Adrenal gland (tissue), 12 donors: ENCODE results near the gene PPP6R2. TPM values are rescaled to one million over a fixed set of nuclear protein-coding genes. Genes with fewer than 3 reads are reported as not detected.

ENCODE experiments used
- DNase-seq, 7 donors: peaks; one replicate each; pipeline ENCODE4 v3.0.0-alpha.2; 2019 to 2020
- H3K27ac ChIP-seq, 5 donors: fragments of 200-600 bp; sonication (generic) in 4 of 5; 1 replicate in 3 of 5; 2 replicates in 2 of 5; pipeline versions ENCODE4 v1.5.1 to v1.8.0; 2016 to 2020; ENCODE audit warnings: mild to moderate bottlenecking in 1 of 5
- H3K27me3 ChIP-seq: fragments of 200-600 bp; 2 replicates; pipeline ENCODE4 v1.8.0; 2021
- H3K36me3 ChIP-seq, 2 donors: fragments of 200-600 bp; replicated peaks in 1 of 2; 1 replicate in 1 of 2; 2 replicates in 1 of 2; pipeline versions ENCODE4 v1.5.1 to v1.8.0; 2018 to 2022
- H3K4me1 ChIP-seq, 2 donors: fragments of 200-600 bp; replicated peaks in 1 of 2; 1 replicate in 1 of 2; 2 replicates in 1 of 2; pipeline versions ENCODE4 v1.5.1 to v1.8.0; 2018 to 2021
- H3K4me3 ChIP-seq, 4 donors: fragments of 200-600 bp; sonication (generic) in 3 of 4; one replicate each; pipeline ENCODE4 v1.5.1; 2016 to 2018
- H3K9me3 ChIP-seq, 3 donors: fragments of 200-600 bp; sonication (generic) in 1 of 3; replicated peaks in 1 of 3; 1 replicate in 2 of 3; 2 replicates in 1 of 3; pipeline versions ENCODE4 v1.5.1 to v1.8.0; 2016 to 2021
- CTCF ChIP-seq, 6 experiments: fragments of 450-650 bp in 4 of 6; fragments of 200-600 bp in 2 of 6; sonication (generic) in 1 of 6; IDR thresholded peaks; 1 replicate in 5 of 6; 2 replicates in 1 of 6; pipeline versions ENCODE4 v1.5.1 to v1.8.0; 2016 to 2021; ENCODE audit warnings: antibody characterized with exemption in 6 of 6, mild to moderate bottlenecking in 2 of 6, moderate library complexity in 1 of 6
- POLR2A ChIP-seq, 2 donors: fragments of 450-650 bp; IDR thresholded peaks; one replicate each; pipeline ENCODE4 v1.6.1; 2017; ENCODE audit warnings: antibody characterized with exemption in 2 of 2, mild to moderate bottlenecking in 2 of 2, moderate library complexity in 1 of 2
- WGBS, 4 donors: extraction: QIAGEN DNeasy Blood & Tissue Kit in 2 of 4; methylation state at CpG; one replicate each; pipeline versions ENCODE4 v1.1.5 to v1.1.7; 2013 to 2017; 5-methylcytosine and 5-hydroxymethylcytosine counted together
- intact Hi-C, 2 donors: fragments of 100-400 bp; cut with DNase I; formaldehyde crosslinking; loops; one replicate each; pipeline versions ENCODE4 v1.14.1 to v1.15.0; 2022 to 2023
- polyA plus RNA-seq, 3 donors: library from polyadenylated mRNA; stranded (reverse); fragments of 200-250 nt in 2 of 3; fragments of 350-450 nt in 1 of 3; fragmentation: Illumina TruSeq in 1 of 3; extraction: RNeasy Lipid Tissue Mini Kit (QIAGEN cat#74804) in 1 of 3; gene quantifications; one replicate each; pipeline ENCODE4 v1.2.3, GENCODE V29; 2013 to 2014
- total RNA-seq, 9 donors: library from RNA; depleted of rRNA in 4 of 9; stranded (reverse); fragments of >200 nt in 4 of 9; fragments of 120-200 nt in 1 of 9; fragmentation: NEBNext Ultra II Directional in 1 of 9; extraction: Animal tissue kit (Norgen Biotek cat#: 25700) in 1 of 9; gene quantifications; one replicate each; pipeline versions ENCODE4 v1.1.0 to v1.2.4, GENCODE V29; 2013 to 2023
- donor health status: healthy with polysubstance abuse.
- donor health status: Bipolar disorder and iron deficiency.
- donor health status: DM: yes; HTN: yes; CAD: no.
- donor health status: DM: no; HTN: no; CAD: no.
- donor health status: DM: no; HTN: no; CAD: no.
- donor health status: DM: yes; HTN: yes; CAD: no.

Gene PPP6R2
- total and polyA plus RNA-seq, 12 donors, result 19.6 to 129 (median 73.0) TPM

- no peaks in the 10 kb centered on the region for H3K9me3 ChIP-seq
- DNase-seq, result no peak
- WGBS, 4 donors, result 92 to 94% (median 93%) methylated on average over 21 to 31 of the region's 31 CpGs
- TF ChIP-seq CTCF (IDR thresholded peaks at IDR 0.05) (no peak), POLR2A (IDR thresholded peaks at IDR 0.05) (no peak)
- H3K36me3 ChIP-seq, result peaks cover 0 to 67% of the 10 kb centered on the region in 2 donors
- no peak overlapping the region for H3K27ac ChIP-seq
- intact Hi-C loops, result no loop called here
- peaks cover 5 to 7% of the 10 kb centered on the region in 2 donors for H3K4me1 ChIP-seq
- H3K4me3 ChIP-seq, result no peak overlapping the region
- H3K27me3 ChIP-seq, result no peaks in the 10 kb centered on the region
These were observed 71.5 kb downstream of the PPP6R2 start for GRCh38 chr22:50414476-50415248.

GRCh38 chr22:50415426-50415825, 72.3 kb downstream of the PPP6R2 start:
- no peak for TF ChIP-seq POLR2A (IDR thresholded peaks at IDR 0.05)
- no peak for TF ChIP-seq CTCF (IDR thresholded peaks at IDR 0.05)
- 91 to 94% (median 92%) methylated on average over 5 to 12 of the region's 12 CpGs for WGBS, 4 donors
- H3K9me3 ChIP-seq, result no peaks in the 10 kb centered on the region
- peaks cover 0 to 75% of the 10 kb centered on the region in 2 donors for H3K36me3 ChIP-seq
- intact Hi-C loops, result no loop called here
- H3K27me3 ChIP-seq, result no peaks in the 10 kb centered on the region
- no peak overlapping the region for H3K4me3 ChIP-seq
- H3K27ac ChIP-seq, result no peak overlapping the region
- H3K4me1 ChIP-seq, result peaks cover 5 to 7% of the 10 kb centered on the region in 2 donors
- no peak for DNase-seq

GRCh38 chr22:50416996-50417395, 73.9 kb downstream of the PPP6R2 start:
- H3K27me3 ChIP-seq, result no peaks in the 10 kb centered on the region
- 83 to 94% (median 88%) methylated on average over 4 to 8 of the region's 8 CpGs for WGBS, 4 donors
- no peak overlapping the region for H3K27ac ChIP-seq
- no peak overlapping the region for H3K4me3 ChIP-seq
- no peaks in the 10 kb centered on the region for H3K9me3 ChIP-seq
- DNase-seq, result no peak
- no peak for TF ChIP-seq CTCF (IDR thresholded peaks at IDR 0.05)
- no peak for TF ChIP-seq POLR2A (IDR thresholded peaks at IDR 0.05)
- intact Hi-C loops, result no loop called here
- H3K4me1 ChIP-seq, result peaks cover 4 to 5% of the 10 kb centered on the region in 2 donors
- H3K36me3 ChIP-seq, result peaks cover 0 to 87% of the 10 kb centered on the region in 2 donors

GRCh38 chr22:50417411-50418210, 74.5 kb downstream of the PPP6R2 start:
- Histone ChIP-seq H3K4me1 (no peaks in the 10 kb centered on the region), H3K27me3 (no peaks in the 10 kb centered on the region), H3K27ac (no peak overlapping the region), H3K4me3 (no peak overlapping the region), H3K9me3 (no peaks in the 10 kb centered on the region), H3K36me3 (peaks cover 0 to 93% of the 10 kb centered on the region in 2 donors)
- intact Hi-C loops, result no loop called here
- 82 to 85% (median 84%) methylated on average over 10 to 13 of the region's 13 CpGs for WGBS, 4 donors
- TF ChIP-seq POLR2A (IDR thresholded peaks at IDR 0.05) (no peak), CTCF (IDR thresholded peaks at IDR 0.05) (no peak)
- no peak for DNase-seq
